Stomach smooth muscle (tissue), 2 donors: ENCODE data around the gene ACOT12.
A peak's percentile ranks its signal among the peaks of the same experiment; 100 is the strongest.

Source experiments
- H3K27ac ChIP-seq: one replicate; pipeline ENCODE4 v1.7.0; 2013; ENCODE audit warnings: mild to moderate bottlenecking, low read length, inconsistent platforms
- H3K27me3 ChIP-seq, 2 donors: one replicate each; pipeline ENCODE4 v1.7.0; 2013; ENCODE audit warnings: low read length in 2 of 2; ENCODE audit not compliant: insufficient read depth in 2 of 2, control insufficient read depth in 1 of 2
- H3K36me3 ChIP-seq, 2 donors: one replicate each; pipeline ENCODE4 v1.7.0; 2013; ENCODE audit warnings: low read length in 2 of 2; ENCODE audit not compliant: control insufficient read depth in 2 of 2, insufficient read depth in 2 of 2
- H3K4me1 ChIP-seq: one replicate; pipeline ENCODE4 v1.7.0; 2013; ENCODE audit warnings: low read length; ENCODE audit not compliant: control insufficient read depth, insufficient read depth
- H3K4me3 ChIP-seq, 2 donors: one replicate each; pipeline ENCODE4 v1.7.0; 2013; ENCODE audit warnings: low read length in 2 of 2
- H3K9ac ChIP-seq, 2 donors: one replicate each; pipeline ENCODE4 v1.7.0; 2013; ENCODE audit warnings: low read length in 2 of 2, mild to moderate bottlenecking in 1 of 2
- H3K9me3 ChIP-seq, 2 donors: one replicate each; pipeline ENCODE4 v1.7.0; 2013; ENCODE audit warnings: low read length in 2 of 2; ENCODE audit not compliant: control insufficient read depth in 2 of 2
- donor health status: healthy.
- donor health status: Pancreatic carcinoma.

Gene ACOT12

GRCh38 chr5:81400375-81400774 lies 6.4 kb upstream of the ACOT12 start:
- no peak overlapping the region for H3K9ac ChIP-seq

GRCh38 chr5:81398741-81399140 lies 4.8 kb upstream of the ACOT12 start:
- Histone ChIP-seq H3K27me3 (peaks cover 6 to 9% of the 10 kb centered on the region in 2 donors), H3K4me1 (no peaks in the 10 kb centered on the region)

More at GRCh38 chr5:81400375-81400774, 6.4 kb upstream of the ACOT12 start:
- Histone ChIP-seq H3K4me1 (no peaks in the 10 kb centered on the region), H3K4me3 (no peak overlapping the region), H3K36me3 (no peaks in the 10 kb centered on the region), H3K27me3 (peaks cover under 1 to 2% of the 10 kb centered on the region in 2 donors), H3K27ac (no peak overlapping the region), H3K9me3 (no peaks in the 10 kb centered on the region)

GRCh38 chr5:81397176-81397575 lies 3.2 kb upstream of the ACOT12 start:
- no peak overlapping the region for H3K9ac ChIP-seq
- H3K27me3 ChIP-seq: peaks cover 13 to 15% of the 10 kb centered on the region in 2 donors
- H3K9me3 ChIP-seq: peaks cover 0 to 3% of the 10 kb centered on the region in 2 donors
- H3K4me3 ChIP-seq: no peak overlapping the region
- H3K4me1 ChIP-seq: peaks cover 5% of the 10 kb centered on the region
- no peak overlapping the region for H3K27ac ChIP-seq
- no peaks in the 10 kb centered on the region for H3K36me3 ChIP-seq

More at GRCh38 chr5:81398741-81399140, 4.8 kb upstream of the ACOT12 start:
- Histone ChIP-seq H3K4me3 (no peak overlapping the region), H3K9me3 (peaks cover 0 to 3% of the 10 kb centered on the region in 2 donors), H3K27ac (no peak overlapping the region), H3K9ac (no peak overlapping the region), H3K36me3 (no peaks in the 10 kb centered on the region)

GRCh38 chr5:81395262-81395661 lies 1.3 kb upstream of the ACOT12 start:
- H3K4me1 ChIP-seq: peaks cover 5% of the 10 kb centered on the region
- no peaks in the 10 kb centered on the region for H3K36me3 ChIP-seq
- peaks cover 13 to 30% of the 10 kb centered on the region in 2 donors for H3K27me3 ChIP-seq
- H3K4me3 ChIP-seq: no peak overlapping the region
- no peak overlapping the region for H3K9ac ChIP-seq
- peaks cover 0 to 3% of the 10 kb centered on the region in 2 donors for H3K9me3 ChIP-seq
- H3K27ac ChIP-seq: no peak overlapping the region

- Histone ChIP-seq H3K9me3 (peaks cover 0 to 3% of the 10 kb centered on the region in 2 donors), H3K4me3 (peak overlapping the region; percentile 40 to 59), H3K27ac (no peak overlapping the region), H3K9ac (no peak overlapping the region), H3K27me3 (peaks cover 16 to 37% of the 10 kb centered on the region in 2 donors), H3K4me1 (peaks cover 5% of the 10 kb centered on the region), H3K36me3 (no peaks in the 10 kb centered on the region)
These were observed 528 bp downstream of the ACOT12 start for GRCh38 chr5:81393430-81393782.

- Histone ChIP-seq H3K27ac (no peak overlapping the region), H3K9me3 (no peaks in the 10 kb centered on the region), H3K27me3 (peaks cover 7 to 35% of the 10 kb centered on the region in 2 donors), H3K36me3 (no peaks in the 10 kb centered on the region), H3K4me1 (peaks cover 5% of the 10 kb centered on the region), H3K4me3 (no peak overlapping the region), H3K9ac (no peak overlapping the region)
These were observed 4.9 kb downstream of the ACOT12 start for GRCh38 chr5:81389025-81389424.

GRCh38 chr5:81388169-81388568 lies 5.8 kb downstream of the ACOT12 start:
- Histone ChIP-seq H3K27ac (no peak overlapping the region), H3K9me3 (no peaks in the 10 kb centered on the region), H3K27me3 (peaks cover 4 to 29% of the 10 kb centered on the region in 2 donors), H3K4me3 (no peak overlapping the region), H3K36me3 (no peaks in the 10 kb centered on the region), H3K4me1 (no peaks in the 10 kb centered on the region), H3K9ac (no peak overlapping the region)

- H3K36me3 ChIP-seq: no peaks in the 10 kb centered on the region
- H3K27ac ChIP-seq: no peak overlapping the region
- no peak overlapping the region for H3K4me3 ChIP-seq
- H3K4me1 ChIP-seq: no peaks in the 10 kb centered on the region
- no peaks in the 10 kb centered on the region for H3K9me3 ChIP-seq
- no peak overlapping the region for H3K9ac ChIP-seq
- peaks cover 0 to 3% of the 10 kb centered on the region in 2 donors for H3K27me3 ChIP-seq
These were observed 10.1 kb downstream of the ACOT12 start for GRCh38 chr5:81383867-81384266.

- Histone ChIP-seq H3K9me3 (no peaks in the 10 kb centered on the region), H3K4me1 (no peaks in the 10 kb centered on the region), H3K9ac (no peak overlapping the region), H3K4me3 (no peak overlapping the region), H3K27me3 (no peaks in the 10 kb centered on the region), H3K27ac (no peak overlapping the region), H3K36me3 (no peaks in the 10 kb centered on the region)
These were observed 22.5 kb downstream of the ACOT12 start for GRCh38 chr5:81371354-81371876.

- H3K27me3 ChIP-seq: no peaks in the 10 kb centered on the region
- H3K4me3 ChIP-seq: no peak overlapping the region
- H3K4me1 ChIP-seq: no peaks in the 10 kb centered on the region
- no peaks in the 10 kb centered on the region for H3K9me3 ChIP-seq
- H3K9ac ChIP-seq: no peak overlapping the region
- H3K27ac ChIP-seq: no peak overlapping the region
- no peaks in the 10 kb centered on the region for H3K36me3 ChIP-seq
These were observed 23.0 kb downstream of the ACOT12 start for GRCh38 chr5:81370912-81371311.

GRCh38 chr5:81365541-81365940 lies 28.4 kb downstream of the ACOT12 start:
- Histone ChIP-seq H3K4me1 (no peaks in the 10 kb centered on the region), H3K27me3 (no peaks in the 10 kb centered on the region), H3K27ac (no peak overlapping the region), H3K36me3 (no peaks in the 10 kb centered on the region), H3K4me3 (no peak overlapping the region), H3K9ac (no peak overlapping the region), H3K9me3 (no peaks in the 10 kb centered on the region)
